ENCODE data around the gene HK1.

GRCh38 chr10:69360485-69361302 lies 82.4 kb downstream of the HK1 start:
- TF ChIP-seq CTCF (IDR thresholded peaks at IDR 0.05): no peak
- TF ChIP-seq POLR2A (IDR thresholded peaks at IDR 0.05): no peak
